OCI-LY7 (cell line): ENCODE measurements around the gene FARP2.

Experiments
- EZH2phosphoT487 ChIP-seq: fragments of 200-600 bp; sonication (generic); IDR thresholded peaks from 2 replicates; pipeline ENCODE4 v1.6.1; 2018; ENCODE audit warnings: low read depth, borderline replicate concordance, mild to moderate bottlenecking, mixed run types, antibody characterized with exemption, low read length, moderate library complexity, mixed read lengths
- TF ChIP-seq, protein P1 (sequence below): fragments of 200-600 bp; sonication (generic); conservative IDR thresholded peaks from 2 replicates; pipeline ENCODE4 v1.5.1; 2014; ENCODE audit warnings: mild to moderate bottlenecking, antibody characterized with exemption, low read length, moderate library complexity, mixed read lengths

DNA sequence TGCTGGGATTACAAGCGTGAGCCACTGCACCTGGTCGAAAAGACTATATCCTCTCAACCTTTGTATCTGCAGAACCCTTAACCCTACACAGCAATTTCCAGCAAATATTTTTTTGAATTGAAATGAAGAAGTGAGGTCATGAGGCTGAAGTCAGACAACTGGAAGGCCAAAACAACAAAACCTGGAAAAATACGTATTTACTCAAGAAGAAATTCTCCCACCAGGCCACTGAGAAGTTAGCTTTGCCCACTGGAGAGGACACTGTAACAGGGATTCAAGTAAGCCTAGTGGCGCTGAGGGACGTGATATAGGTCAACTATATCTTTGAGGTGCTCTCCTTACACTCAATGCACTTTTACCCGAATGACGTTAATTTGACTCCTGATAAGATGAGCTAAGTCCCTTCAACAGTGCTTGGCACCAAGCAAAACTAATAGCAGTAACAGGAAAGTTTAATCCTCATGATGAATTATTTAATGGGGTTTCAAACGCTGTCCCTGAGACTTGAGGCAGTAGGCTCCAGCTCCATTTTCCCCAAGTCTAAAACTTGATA lies 42.5 kb upstream of the FARP2 start:
- TF ChIP-seq, protein P1, sequence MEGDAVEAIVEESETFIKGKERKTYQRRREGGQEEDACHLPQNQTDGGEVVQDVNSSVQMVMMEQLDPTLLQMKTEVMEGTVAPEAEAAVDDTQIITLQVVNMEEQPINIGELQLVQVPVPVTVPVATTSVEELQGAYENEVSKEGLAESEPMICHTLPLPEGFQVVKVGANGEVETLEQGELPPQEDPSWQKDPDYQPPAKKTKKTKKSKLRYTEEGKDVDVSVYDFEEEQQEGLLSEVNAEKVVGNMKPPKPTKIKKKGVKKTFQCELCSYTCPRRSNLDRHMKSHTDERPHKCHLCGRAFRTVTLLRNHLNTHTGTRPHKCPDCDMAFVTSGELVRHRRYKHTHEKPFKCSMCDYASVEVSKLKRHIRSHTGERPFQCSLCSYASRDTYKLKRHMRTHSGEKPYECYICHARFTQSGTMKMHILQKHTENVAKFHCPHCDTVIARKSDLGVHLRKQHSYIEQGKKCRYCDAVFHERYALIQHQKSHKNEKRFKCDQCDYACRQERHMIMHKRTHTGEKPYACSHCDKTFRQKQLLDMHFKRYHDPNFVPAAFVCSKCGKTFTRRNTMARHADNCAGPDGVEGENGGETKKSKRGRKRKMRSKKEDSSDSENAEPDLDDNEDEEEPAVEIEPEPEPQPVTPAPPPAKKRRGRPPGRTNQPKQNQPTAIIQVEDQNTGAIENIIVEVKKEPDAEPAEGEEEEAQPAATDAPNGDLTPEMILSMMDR = no peak
- TF ChIP-seq EZH2phosphoT487 = no peak
